Activated naive CD4-positive, alpha-beta T cell (primary cell): Measurements from ENCODE around the gene SLFN11.
A peak's percentile ranks its signal among the peaks of the same experiment; 100 is the strongest.
"Not testable (repeated sequence)": the region's sequence is repeated elsewhere in the genome, so short reads cannot be mapped to it uniquely, and the experiment has no call there.

Experiments used
- DNase-seq, 4 experiments: peaks; one replicate each; lab custom pipeline; 2025; lab: John Stamatoyannopoulos, UW

SLFN11 gene

GRCh38 chr17:35359398-35359797, 14.0 kb downstream of the SLFN11 start:
- DNase-seq, result no peak

- DNase-seq, result no peak
Observed at GRCh38 chr17:35352284-35352683, 21.1 kb downstream of the SLFN11 start.

DNA sequence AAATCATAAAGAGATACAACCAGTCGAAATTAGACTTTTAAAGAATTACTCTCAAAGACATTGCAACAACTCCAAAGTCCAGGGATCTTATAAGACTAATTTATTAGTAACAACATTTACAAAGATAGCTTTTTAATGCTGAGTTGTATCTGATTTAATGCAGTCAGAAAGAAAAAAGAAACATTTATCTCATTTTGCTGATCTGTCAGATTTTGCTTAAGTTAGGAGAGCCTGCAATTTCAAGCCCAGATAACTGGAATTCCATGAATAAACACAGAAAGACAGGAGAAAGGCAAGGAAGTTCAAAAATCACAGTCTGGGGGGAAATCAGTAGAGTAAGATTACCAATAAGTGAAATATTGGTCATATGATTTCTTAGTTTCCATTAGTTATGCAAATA, 22.9 kb downstream of the SLFN11 start:
- DNase-seq, result no peak

DNA sequence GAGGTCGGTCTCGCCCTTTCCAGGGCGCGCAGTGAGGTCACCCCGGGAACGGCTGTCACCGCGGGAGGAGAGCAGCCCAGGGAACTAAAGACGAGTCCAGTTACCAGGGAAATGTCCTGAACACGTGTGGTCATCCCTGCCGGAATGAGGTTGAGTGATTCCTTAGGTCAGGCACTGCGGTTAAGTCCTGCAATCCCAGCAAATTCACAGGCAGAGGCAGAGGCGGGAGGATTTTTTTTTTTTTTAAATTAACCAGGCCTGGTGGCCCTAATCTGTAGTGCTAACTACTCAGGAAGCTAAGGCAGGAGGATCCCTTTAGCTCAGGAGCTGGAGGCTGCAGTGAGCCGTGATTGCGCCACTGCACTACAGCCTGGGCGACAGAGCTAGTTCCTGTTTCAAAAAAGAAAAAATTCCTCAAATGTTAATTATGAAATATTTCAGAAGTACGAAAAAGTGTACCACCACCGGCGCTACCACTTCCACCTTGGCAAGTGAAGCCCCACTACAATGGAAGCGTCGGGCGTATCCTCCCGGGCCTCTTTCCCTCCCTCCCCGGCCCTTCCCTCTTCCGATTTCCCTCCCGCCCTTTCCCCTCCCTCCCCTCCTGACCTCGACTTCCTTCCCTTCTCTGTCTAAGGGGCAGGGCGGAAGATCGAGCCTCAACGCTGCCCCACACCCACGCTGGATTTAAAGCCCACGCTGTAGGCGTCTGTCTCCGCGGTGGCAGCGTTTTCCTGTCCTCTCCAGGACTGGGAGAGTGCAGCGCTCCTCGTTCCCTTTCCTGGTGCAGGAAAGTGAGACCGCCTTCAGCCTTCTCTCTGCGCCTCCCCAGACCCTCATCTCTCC, 27.3 kb downstream of the SLFN11 start:
- no peak for DNase-seq

GRCh38 chr17:35345445-35345925, 27.9 kb downstream of the SLFN11 start:
- DNase-seq, result no peak

DNA sequence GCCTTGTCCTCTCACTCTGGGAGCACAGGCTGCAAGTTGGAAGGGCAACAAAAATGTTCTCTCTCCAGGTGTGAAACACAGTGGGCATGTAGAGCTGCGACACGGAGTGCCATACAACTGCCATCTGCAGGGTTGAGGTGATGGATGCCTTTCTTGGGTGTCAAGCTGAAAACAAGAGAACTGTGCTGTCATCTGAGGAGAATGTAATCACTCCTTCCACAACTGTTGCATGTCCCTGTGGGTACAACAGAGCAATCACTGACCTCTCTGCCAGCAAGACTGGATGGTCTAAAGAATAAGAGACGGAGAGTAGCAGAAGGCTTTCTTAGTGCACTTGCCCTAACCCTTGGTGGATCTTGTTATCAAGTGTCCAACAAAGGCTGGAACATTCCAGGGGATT, 29.2 kb downstream of the SLFN11 start:
- no peak for DNase-seq

GRCh38 chr17:35342276-35342675, 31.1 kb downstream of the SLFN11 start:
- DNase-seq, result no peak

DNA sequence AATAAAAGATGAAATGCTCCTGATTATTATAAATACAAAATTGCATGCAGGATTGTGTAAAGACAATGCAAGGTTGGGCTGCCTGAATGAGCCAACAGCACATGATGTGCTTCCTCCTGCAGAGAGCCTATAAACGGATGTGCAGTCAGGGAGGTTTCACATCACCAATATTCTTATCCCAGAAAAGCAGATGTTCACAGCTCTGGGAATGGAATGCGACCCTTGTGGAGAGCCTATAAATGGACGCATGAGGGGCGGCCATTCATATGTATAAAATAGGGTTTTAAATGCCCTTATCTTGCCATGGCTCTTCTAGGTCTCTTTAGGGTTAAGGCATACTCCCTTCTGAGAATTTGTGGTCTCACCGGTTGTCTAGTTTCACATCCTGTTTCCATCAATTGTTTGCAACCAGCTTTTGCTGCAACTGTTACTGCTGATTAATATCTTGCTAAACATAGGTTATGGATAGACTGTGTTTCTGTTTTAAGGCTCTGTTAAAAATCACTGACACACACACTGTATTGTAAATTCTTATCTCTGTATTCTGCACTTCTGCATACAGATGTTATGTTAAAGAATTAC, 31.9 kb downstream of the SLFN11 start:
- DNase-seq, result no peak

- DNase-seq, result no peak
Observed at GRCh38 chr17:35338230-35338629, 35.2 kb downstream of the SLFN11 start.

DNA sequence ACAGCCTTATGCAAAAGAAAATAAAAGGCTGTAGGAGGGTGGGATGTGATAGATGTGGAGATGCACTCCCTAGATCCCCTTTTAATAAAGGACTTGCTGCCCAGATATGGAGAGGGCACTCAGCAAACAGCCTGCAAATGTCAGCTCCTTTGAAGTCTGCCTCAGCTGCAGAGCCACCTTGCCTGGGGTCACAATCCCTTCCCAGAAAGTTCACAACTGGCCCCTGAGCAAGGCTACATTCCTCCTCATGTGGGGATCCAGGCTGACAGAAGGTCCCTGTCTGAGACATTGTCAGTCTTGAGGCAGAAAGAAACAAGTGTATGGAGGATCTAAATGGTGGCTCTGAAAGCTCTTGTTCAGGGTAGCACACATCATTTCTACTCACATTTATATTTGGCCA, 36.1 kb downstream of the SLFN11 start:
- no peak for DNase-seq

GRCh38 chr17:35333578-35333977, 39.8 kb downstream of the SLFN11 start:
- DNase-seq, result not testable (repeated sequence)

DNA sequence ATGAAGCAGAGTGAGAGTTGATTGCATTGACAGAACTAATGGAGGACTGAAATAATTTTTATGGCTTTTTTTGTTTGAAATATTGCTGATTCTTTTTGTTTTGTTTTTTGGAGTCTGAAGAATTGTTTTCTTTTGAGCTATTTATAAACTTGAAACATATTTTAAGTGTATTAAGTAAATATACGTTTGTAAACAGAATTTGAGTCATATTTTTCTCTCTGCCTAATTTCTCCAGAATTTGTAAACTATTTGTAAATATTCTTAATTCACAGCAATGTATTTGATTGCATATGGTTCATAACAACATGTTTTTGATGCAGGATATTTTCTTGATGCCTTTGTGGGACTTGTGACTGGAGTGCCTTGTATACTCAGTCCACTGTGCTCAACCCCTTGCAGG, 50.7 kb downstream of the SLFN11 start:
- no peak for DNase-seq

GRCh38 chr17:35315971-35316370, 57.5 kb downstream of the SLFN11 start:
- DNase-seq, result no peak

GRCh38 chr17:35315283-35315682, 58.1 kb downstream of the SLFN11 start:
- DNase-seq, result no peak

DNA sequence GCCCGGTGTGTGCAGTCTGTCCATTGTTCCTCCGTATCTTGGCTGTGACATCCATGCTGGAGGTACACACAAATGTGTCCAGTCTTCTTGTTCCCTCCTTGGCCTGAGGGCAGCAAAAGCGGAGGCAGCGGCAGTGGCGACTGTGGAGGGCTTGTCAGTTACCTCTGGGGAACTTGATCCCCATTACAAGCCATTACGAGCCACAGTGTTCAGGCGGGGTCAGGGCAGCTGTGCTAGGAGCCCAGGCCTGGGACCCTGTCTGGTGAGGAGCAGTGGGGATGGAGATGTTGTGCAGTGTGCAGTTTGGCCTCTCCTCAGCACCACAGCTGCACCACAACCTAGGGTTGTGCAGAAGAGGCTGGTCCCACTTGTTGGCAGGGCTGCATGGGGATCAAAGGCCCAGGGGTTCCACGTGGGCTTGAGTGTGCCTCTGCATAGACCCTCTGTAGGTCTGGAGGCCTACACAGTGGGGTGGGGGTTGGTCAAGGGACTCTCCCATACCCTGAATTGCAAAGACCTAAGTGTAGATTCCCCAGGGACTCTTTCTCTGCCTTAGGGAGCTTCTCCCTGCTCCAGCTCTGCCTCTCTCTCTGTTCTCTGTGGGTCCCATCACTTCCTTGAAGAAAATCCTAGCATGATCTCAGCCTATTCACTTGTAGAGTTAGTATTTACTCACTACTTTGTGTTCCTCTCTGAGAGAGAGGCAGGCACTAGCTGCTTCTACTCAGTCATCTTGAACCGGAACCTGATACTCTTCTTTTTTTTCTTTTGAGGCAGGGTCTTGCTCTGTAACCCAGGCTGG, 58.8 kb downstream of the SLFN11 start:
- no peak for DNase-seq

- DNase-seq, result no peak
Observed at GRCh38 chr17:35313875-35314409, 59.5 kb downstream of the SLFN11 start.

GRCh38 chr17:35312790-35313711, 60.4 kb downstream of the SLFN11 start:
- DNase-seq, result peak in 2 of 4 experiments; percentile 67 to 71

GRCh38 chr17:35312346-35312745, 61.1 kb downstream of the SLFN11 start:
- no peak for DNase-seq

GRCh38 chr17:35309345-35309744, 64.1 kb downstream of the SLFN11 start:
- DNase-seq, result not testable (repeated sequence)
